ENCODE data around the gene CILP2.

The CILP2 gene

DNA sequence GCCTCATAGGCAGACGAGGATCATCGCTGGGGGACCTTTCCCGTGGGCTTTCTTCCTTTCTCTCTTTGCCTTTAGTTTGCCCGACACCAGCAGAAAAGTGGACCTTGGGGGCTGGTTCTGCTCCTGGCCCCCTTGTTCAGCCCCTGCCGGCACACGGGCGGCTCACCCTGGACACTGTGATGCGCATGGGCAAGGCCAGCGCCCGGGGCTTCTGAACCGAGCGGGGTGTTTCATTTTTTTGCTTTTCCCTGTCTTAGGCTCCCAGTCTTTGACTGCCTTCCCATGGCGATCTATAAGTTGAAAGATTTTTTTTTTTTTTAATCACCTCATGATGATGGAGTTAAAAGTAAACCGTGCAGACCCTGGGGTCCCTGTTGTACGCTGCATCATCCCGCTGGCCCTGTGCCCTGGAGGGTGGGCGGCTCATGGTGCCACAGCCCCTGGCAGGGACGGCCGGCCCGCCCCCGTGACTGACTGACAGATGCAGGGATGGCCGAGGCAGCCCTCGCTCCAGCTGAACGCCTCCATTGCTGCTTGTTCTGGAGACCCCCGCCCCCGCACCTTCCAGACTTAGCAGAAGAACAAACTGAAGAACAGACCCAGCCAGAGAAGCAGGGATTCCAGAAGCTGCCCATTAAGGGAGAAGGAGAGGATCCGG is 32.3 kb upstream of the CILP2 start:
- DNase-seq (ENCODE audit: low read depth) = no peak

DNA sequence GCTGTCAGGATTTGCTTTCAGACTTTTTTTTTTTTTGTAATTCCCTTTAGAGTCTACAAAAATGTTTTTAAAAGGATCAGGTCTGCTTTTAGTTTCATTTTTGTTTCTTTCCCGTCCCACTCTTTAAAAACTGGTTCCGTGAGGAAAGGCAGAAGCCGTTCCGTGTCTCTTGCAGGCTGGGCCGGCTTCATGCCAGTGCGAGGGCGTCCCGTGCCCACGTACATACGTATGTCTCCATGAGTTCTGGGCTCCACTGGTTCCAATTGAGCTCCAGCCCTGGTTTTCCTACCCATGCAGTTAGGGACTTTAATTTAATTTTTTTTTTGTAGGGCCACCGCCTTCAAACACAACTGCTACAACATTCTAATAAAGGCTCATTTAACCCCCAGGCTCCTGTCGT is 31.5 kb upstream of the CILP2 start:
- DNase-seq (ENCODE audit: low read depth) = no peak

DNA sequence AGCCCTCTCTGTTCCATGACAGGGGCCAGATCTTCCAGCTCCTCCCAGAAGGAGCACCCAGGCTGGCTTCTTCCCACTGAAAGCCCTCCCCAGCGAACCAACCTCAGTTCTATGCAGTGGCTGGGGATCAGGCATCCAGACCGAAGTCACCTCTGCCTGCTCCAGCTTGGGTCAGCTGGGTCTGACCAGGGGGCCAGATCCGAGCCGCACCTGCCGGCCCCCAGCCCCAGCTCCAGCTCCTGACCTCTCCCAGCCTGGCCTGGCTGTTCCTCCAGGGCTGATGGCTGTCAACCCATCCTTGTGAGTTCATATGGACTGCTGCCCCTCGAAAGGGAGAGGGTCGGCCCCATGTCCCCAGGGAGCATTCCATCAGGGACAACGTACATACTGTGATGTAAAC is 30.7 kb upstream of the CILP2 start:
- no peak for DNase-seq (ENCODE audit: low read depth)

DNA sequence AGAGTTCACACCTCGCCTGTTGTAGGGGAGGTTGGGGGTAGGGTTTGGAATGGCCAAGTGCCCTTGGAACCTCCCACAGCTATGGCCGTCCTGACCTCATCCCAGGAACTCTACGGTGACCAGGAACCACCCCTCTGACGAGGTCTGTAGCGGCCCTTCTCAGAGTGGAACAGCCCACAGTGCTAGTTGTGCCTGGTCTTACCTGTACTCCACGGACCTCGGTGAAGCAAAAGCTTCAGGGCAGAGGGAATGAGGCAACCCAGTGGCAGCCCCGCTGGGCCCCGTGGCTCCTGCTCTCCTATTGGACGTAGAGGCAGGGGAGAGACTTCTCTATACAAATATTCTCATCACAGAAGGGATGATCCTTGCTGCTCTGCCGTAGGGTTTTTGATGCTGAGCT is 29.8 kb upstream of the CILP2 start:
- no peak for DNase-seq (ENCODE audit: low read depth)

DNA sequence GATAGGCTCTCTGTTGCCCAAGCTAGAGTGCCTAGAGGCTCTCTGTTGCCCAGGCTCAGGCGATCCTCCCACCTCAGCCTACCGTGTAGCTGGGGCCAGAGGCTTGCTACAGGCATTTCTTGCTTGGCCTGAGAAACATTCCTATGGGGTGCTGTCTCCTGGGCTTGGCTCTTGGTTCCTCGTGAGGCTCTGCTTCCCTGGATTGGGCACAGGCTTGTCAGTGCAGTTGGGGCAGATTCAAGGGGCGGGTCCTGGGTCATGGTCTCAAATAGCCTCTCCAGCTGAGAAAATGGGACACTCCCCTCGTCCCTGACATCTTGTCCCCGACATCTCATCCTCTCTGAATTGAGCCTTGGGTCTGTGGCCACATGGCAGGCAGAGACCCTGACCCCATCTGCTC is 27.6 kb upstream of the CILP2 start:
- DNase-seq (ENCODE audit: low read depth) = no peak

DNA sequence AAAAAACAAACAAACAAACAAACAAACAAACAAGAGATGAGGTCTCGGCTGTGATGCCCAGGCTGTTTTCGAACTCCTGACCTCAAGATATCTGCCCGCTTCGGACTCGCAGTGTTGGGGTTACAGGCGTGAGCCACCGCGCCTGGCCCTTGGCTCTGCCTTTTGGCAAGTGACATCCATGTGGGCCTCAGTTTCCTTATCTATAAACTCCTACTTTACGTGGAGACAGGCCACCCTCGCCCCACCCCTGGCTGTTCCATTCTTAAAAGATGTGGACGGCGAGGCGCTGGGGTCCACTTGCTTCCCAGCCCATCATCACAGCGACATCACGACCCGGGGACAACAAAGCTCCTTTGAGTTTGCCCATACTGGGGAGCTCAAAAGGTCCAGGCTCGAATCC is 24.4 kb upstream of the CILP2 start:
- DNase-seq (ENCODE audit: low read depth) = no peak

DNA sequence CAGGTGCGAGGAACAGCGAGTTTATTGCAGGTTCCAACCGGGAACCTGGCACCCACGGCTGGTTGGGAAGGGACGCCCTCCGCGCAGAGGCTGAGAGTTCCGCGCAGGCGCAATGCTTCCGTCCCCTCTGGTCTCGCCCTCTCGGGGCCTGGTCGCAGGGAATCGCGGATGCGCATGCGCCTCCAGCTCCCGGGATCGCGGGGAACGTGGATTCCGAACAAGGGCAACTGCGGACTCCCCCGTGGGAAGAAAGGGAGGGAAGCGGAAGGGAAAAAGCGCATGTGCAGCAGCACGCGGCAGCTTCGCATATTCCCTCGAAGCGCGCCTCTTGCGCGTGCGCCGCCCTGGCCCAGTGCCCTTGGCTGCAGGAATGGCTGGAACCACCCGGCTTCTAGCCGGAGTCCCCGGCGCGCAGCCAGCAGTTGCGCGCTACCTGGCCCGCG is 23.8 kb upstream of the CILP2 start:
- no peak for DNase-seq (ENCODE audit: low read depth)

DNA sequence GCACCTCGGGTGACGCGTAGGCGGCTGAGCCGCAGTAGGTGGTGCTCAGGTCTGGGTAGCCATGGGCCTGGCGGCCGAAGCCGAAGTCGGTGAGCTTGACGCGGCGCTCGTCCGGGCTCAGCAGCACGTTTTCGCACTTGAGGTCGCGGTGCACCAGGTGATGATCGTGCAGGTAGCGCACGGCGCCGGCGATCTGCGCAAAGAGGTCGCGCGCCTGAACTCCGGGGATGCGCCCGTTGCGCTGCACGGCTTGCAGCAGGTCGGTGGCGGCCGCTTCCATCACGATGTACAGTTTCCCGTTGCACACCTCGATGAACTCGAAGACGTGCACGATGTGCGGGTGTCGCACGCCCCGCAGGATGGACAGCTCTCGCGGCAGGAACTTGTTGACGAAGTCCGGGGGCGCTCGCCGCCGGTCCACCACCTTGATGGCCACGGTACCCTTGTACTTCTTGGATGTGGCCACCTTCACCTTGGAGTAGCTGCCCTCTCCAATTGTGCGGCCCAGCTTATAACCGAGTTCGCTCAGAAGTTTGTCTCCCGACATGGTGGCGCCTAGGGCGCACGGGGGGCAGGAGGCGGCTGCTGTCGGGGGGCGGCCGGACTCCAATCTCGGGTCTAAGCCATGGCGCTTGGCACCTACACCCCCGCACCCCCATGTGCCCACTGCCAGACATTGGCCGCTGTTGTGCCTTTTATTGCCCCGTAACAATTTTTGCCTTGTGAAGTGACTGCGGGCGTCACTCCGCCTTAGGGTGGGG is 23.0 kb upstream of the CILP2 start, which contains the start of gene TSSK6:
TSSK6 (minus strand) TSS at position 668 of the 761 bp plus-strand sequence; CDS start at position 547, 121 bp downstream.
- no peak for DNase-seq (ENCODE audit: low read depth)

DNA sequence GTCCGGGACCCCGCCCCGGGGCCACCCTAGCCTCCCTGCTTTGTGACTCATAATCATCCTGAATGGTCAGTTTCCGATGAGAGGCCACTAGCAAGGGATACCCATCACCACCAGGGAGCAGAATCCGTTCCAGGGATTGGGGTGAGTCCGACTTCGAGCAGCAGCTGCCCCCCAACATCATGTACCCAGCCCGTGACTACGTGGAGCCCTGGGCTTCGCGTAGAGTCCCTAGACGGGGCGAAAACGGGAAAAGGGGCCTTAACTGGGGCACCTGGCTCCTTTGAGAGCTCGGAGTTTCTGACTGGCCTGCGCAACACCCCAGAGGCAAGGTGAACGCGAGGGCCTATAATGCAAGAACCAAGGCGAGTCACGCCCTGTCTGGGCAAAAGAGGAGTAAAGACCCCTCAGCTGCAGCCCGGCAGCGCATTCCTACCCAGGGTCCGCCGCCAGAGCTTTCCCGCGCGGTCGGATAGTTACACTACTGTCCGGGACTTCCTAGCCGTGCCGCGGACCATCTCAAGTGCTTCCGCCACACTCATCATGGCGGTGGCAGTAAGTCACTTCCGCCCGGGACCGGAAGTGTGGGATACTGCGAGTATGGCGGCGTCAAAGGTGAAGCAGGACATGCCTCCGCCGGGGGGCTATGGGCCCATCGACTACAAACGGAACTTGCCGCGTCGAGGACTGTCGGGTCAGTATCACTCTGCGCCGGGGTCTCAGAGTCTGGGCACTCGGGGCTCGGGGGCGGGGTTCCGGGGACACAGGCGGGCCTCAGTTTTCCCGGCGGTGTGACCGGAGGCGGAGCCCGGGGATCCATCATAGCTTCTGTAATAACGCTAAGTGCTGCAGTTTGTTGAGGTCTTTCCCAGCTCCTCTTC is 22.2 kb upstream of the CILP2 start, which contains the start of gene NDUFA13:
NDUFA13 (plus strand) TSS at position 584 of the 878 bp plus-strand sequence; CDS start at position 598, 14 bp downstream.
- peak; percentile 89 for DNase-seq (ENCODE audit: low read depth)

DNA sequence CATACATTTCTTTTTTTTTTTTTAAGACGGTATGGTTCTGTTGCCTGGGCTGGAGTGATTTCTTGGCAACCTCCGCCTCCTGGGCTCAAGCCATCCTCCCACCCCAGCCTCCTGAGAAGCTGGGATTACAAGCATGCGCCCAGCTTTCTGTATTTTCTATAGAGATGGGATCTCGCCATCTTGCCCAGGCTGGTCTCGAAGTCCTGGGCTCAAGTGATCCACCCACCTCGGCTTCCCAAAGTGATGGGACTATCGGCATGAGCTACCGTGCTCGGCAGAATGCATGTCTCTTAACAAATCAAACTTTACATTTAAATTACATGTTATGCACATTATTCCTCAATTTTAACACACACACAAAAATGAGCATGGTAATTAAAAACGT is 20.8 kb upstream of the CILP2 start:
- DNase-seq (ENCODE audit: low read depth) = no peak

DNA sequence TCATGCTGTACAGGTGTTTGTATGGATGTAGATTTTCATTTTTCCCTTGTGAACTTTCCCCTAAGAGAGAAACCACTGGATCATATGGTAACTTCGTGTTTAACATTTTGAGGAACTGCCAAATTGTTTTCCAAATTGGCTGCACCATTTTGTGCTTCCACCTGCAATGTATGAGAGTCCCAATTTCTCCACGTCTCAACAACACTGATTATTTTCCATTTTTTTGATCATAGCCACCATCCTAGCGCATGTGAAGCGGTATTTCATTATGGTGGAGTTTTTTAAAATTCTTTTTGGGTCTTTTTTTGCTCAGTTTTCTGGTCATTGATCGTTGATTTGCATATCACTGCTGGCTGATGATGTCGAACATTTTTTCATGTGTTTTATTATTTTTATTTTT is 17.1 kb upstream of the CILP2 start:
- no peak for DNase-seq (ENCODE audit: low read depth)

DNA sequence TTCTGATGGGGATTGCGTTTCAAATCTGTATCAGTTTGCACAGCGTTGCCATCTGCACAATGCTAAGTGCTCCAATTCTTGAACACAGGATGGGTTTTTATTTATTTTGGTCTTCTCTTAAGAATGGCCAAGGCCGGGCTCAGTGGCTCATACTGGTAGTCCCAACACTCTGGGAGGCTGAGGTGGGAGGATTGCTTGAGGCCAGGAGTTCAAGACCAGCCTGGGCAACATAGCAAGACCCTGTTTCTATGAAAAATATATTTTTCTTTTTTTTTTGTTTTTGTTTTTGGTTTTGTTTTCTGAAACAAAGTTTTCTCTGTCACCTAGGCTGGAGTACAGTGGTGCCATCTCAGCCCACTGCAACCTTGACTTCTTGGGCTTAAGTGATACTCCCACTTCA is 14.9 kb upstream of the CILP2 start:
- no peak for DNase-seq (ENCODE audit: low read depth)

DNA sequence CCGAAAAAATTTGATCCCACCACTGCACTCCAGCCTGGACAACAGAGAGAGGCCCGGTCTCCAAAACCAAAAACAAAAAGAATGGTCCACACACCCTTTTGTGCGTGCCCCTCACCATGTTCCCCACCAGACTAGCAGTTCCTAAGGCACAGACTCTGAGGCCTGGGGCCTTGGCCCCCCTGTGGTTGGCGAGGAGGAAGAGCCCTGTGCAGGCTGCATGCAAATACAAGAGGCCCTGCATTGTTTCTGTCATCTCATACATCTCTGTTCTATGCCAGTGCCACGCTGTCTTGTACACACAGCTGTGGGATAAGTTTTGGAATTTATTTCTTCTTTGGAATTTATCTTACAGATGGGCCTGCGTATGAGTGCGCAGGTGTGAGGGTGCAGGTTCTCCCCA is 14.0 kb upstream of the CILP2 start:
- DNase-seq (ENCODE audit: low read depth) = no peak

DNA sequence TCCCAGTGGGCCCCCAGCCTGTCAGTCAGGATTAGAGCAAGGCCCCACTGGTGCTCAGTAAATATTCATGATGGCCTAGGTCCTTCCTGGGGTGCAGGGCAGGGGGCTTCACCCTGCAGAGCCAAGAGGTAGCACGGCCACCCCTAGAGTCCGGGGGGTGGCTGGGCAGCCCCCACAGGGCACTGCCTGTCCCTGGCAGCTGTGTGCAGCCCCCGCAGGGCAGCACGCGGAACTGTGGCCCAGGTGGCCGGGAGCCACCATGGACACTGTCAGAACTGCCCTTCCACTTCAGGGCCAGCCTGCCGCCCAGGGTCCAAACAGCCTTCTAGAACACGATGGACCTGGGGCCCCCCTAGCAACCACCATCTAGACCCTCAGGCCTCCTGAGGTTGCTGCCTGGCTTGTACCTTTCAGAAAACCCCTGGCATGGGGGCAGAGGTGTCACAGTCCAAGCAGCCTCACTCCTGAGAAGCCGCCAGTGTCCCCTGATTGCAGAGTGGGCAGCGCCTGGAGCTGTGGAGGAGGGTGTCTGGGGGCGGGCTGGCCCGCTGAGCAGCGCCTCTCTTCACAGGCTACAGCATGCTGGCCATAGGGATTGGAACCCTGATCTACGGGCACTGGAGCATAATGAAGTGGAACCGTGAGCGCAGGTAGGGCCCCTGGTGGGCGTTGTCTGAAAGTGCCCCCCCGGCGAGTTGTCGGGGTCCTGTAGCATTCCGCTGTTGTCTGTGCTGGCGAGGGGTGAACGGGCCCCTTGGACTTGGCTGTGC is 12.3 kb upstream of the CILP2 start:
- DNase-seq (ENCODE audit: low read depth) = no peak

DNA sequence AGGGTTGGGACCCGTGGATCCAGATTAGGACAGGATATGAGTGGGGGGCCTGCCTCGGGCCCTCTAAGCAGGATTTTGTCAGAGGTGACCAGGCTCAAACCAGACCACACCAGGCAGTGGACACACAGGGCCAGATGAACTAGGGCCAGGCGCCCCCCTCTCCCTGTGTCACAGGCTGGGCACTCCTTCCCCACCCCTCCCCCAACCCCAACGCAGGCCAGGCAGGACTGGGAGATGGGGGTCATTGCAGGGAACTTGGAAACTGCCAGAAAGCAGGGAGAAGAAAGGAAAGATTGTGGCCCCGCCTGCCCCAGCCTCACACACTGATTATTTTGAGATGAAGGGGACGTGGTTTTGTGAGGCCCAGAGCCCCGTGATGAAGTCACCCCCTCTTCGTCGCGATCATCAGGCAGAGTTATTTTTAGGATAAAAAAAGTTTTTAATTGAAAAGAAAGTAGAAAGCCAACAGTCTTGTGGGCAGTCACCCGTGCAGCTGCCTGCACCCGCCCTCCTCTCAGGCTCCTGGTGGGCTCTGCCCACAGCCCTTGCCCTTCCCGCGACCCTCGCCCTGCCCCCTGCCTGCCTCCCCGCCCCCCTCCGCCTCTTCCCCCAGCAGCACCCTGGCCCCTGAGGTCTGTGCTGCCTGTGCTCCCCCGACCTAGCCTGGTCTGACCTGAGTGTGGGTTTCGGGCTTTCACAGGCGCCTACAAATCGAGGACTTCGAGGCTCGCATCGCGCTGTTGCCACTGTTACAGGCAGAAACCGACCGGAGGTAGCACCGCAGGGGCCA is 11.3 kb upstream of the CILP2 start:
- DNase-seq (ENCODE audit: low read depth) = no peak

DNA sequence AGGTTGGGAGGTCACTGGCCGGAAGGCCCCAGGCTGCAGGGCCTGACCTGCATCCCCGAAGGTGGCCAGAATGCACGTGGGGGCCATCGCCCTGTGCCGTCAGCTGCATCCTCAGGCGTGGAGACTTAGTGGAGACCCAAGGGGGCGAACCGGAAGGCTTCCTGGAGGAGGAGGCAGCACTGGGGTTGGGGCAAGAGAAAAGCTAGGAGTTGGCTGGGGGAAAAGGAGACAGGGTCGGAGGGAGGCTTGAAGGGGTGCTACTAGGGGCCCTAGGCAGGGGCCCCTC is 10.8 kb upstream of the CILP2 start:
- no peak for DNase-seq (ENCODE audit: low read depth)

DNA sequence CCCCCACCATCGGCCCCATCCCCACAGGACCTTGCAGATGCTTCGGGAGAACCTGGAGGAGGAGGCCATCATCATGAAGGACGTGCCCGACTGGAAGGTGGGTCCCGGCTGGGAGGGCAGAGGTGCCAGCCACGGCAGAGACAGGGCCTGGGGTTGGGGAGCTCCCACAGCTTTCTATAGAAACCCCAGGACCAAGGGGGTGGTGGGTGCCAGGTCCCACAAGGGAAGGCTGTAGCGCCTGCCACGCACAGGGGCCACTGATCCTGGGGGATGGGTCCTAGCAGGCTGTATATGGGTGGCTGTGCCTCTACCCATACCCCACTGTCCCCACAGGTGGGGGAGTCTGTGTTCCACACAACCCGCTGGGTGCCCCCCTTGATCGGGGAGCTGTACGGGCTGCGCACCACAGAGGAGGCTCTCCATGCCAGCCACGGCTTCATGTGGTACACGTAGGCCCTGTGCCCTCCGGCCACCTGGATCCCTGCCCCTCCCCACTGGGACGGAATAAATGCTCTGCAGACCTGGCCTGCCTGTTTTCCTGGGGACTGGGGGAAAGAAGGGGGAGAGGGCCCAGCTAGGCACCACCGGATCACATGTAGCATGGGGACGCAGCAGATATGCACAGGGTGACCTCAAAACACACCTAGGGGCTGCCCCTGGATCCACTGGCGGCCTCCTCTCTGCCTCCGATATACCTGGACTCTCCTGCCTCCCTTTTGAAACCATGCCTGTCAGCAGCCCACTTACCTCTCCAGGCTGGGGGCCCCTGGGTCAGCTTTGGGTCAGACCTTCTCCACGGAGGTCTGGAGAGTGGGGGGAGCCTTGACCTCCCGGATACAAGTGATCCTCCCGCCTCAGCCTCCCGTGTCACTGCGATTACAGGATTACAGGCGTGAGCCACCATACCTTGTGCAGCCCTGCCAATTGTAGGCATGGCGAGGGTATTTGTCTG is 10.1 kb upstream of the CILP2 start:
- DNase-seq (ENCODE audit: low read depth) = no peak

DNA sequence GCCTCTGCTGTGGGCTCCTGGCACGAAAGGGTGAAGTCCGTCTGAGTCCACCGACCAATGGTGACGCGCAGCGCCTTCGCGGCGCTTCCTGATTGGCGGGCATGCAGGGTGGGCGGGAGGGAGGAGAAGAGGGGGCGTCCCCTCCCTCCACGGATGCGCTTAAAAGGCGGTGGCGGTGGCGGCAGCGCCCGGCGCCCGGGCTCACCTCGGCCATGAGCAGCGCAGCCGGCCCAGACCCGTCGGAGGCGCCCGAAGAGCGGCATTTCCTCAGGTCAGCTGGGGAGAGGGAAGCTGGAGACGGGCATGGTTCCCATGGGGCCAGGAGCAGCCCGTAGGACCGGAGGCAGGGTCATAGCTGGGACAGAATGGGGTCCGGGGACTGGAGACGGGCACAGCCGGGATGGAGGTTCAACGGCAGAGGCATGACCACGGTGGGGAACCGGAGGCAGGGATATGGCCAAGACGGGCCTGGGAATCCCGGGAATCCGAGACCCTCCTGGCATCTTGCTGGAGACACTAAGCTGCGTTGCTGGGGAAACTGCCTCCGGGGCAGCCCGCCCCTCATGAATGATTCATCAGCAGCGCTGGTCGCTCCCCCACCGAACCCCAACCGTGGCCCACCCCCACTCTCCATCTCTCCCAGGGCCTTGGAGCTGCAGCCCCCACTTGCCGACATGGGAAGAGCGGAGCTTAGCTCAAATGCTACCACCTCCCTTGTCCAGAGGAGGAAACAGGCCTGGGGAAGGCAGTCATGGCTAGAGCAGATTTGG is 9.2 kb upstream of the CILP2 start, which contains the start of gene YJEFN3:
YJEFN3 (plus strand) TSS at position 191 of the 770 bp plus-strand sequence; CDS start at position 213, 22 bp downstream.
- no peak for DNase-seq (ENCODE audit: low read depth)

DNA sequence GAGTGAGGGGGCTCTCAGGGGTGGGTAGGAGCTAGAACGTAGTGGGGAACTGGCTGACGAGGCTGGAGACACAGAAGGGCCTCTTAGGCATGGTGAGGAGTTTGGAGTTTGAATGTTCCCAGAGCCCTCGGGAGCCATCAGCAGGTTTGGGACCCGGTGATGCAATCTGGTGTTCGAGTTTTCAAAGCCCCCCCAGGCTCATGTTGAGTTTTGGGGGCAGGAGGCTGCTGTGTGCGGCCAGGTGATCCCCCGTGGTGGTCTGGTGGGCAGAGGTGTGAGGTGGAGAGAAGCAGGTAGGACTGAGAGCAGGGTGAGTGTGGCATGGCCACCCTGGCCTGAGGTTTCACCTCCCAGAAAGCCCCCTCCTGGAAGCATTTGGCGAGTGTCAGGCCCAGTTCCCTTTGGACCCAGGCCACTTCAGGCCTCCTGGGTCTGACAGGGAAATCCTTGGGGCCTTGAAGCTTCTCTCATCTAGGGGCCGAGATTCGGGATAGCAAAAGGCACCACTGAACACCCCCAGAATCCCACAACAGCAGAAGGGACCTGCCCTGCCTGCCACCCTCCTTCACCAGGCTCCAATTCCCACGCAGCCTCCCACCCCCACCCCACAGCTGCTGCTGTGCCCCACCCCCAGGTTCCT is 8.2 kb upstream of the CILP2 start:
- no peak for DNase-seq (ENCODE audit: low read depth)

All from activated T-helper 1 cell treated with Interleukin-2 at 50 U/mL for 16 hours (primary cell).